Heart left ventricle (tissue), 13 donors: ENCODE results near the gene IL19.

ENCODE experiments used
- CTCF ChIP-seq, 12 donors: fragments of 200-600 bp; sonication (generic) in 4 of 12; IDR thresholded peaks; one replicate each; pipeline versions ENCODE4 v1.5.0 to v1.8.0; 2018 to 2022; ENCODE audit warnings: antibody characterized with exemption in 12 of 12, mild to moderate bottlenecking in 5 of 12
- POLR2A ChIP-seq, 2 donors: fragments of 450-650 bp; IDR thresholded peaks; one replicate each; pipeline ENCODE4 v1.6.1; 2017; ENCODE audit warnings: antibody characterized with exemption in 2 of 2, mild to moderate bottlenecking in 2 of 2, moderate library complexity in 2 of 2
- donor health status: ischemic (EF 13 %, LVEDD 7.1; RV severe dilation, severe dysfunction).
- donor health status: DM: no; HTN: yes; CAD: no.
- donor health status: DM: no; HTN: no; CAD: no.
- donor health status: ischemic (EF 25% LVEDD 6.9; RV normal size, moderate dysfunction).
- donor health status: ischemic (EF 25% LVEDD 5.7; RV mildly dilated, moderate dysfunction).
- donor health status: ischemic (EF 35%, LVEDD 5.7; RV mildly dilated, moderate dysfunction).
- donor health status: nonischemic (EF 11% LVEDD 7.7; RV severe dilation, severe dysfunction).
- donor health status: DM: yes; HTN: yes; CAD: no.
- donor health status: PGD.
- donor health status: ischemic (EF 29% LVEDD 5.4; RV normal size, mild dysfunction).
- donor health status: nonischemic (EF 23%, LVEDD 6.1; RV moderate dilation, normal function).

GRCh38 chr1:206878456-206878855 is 107.9 kb downstream of the IL19 start:
- no peak for TF ChIP-seq POLR2A (IDR thresholded peaks at IDR 0.05)
- no peak for TF ChIP-seq CTCF (IDR thresholded peaks at IDR 0.05)
